ENCODE measurements around the gene EXOC3L4. TPM values are rescaled to one million over a fixed set of nuclear protein-coding genes. Genes with fewer than 3 reads are reported as not detected.

Gene EXOC3L4
- total RNA-seq, 6 experiments from 2014 or later = 34.2 to 87.1 (median 48.1) TPM

- H3K27me3 ChIP-seq = no peaks in the 10 kb centered on the region
- H3K4me3 ChIP-seq = peak overlapping the region in 1 of 3 donors; percentile 63
- H3K27ac ChIP-seq = no peak overlapping the region
- TF ChIP-seq CTCF (IDR thresholded peaks at IDR 0.05) = no peak
- no peak for TF ChIP-seq POLR2A (IDR thresholded peaks at IDR 0.05)
- H3K4me1 ChIP-seq = peaks cover 0 to 56% (median 24%) of the 10 kb centered on the region in 4 donors
- no peaks in the 10 kb centered on the region for H3K9me3 ChIP-seq
- 81% methylated on average over 5 of the region's 13 CpGs for WGBS (ENCODE audit: insufficient coverage, low coverage, low lambda C conversion rate, missing lambda C conversion rate)
- peaks cover 0 to 5% (median 0%) of the 10 kb centered on the region in 4 donors for H3K36me3 ChIP-seq
- no peak for ATAC-seq
- intact Hi-C loops (cut with DNase I) = no loop called here
- DNase-seq = peak in 1 of 3 donors; percentile 49
Measured at GRCh38 chr14:103125098-103126070, 30.9 kb downstream of the EXOC3L4 start.

DNA sequence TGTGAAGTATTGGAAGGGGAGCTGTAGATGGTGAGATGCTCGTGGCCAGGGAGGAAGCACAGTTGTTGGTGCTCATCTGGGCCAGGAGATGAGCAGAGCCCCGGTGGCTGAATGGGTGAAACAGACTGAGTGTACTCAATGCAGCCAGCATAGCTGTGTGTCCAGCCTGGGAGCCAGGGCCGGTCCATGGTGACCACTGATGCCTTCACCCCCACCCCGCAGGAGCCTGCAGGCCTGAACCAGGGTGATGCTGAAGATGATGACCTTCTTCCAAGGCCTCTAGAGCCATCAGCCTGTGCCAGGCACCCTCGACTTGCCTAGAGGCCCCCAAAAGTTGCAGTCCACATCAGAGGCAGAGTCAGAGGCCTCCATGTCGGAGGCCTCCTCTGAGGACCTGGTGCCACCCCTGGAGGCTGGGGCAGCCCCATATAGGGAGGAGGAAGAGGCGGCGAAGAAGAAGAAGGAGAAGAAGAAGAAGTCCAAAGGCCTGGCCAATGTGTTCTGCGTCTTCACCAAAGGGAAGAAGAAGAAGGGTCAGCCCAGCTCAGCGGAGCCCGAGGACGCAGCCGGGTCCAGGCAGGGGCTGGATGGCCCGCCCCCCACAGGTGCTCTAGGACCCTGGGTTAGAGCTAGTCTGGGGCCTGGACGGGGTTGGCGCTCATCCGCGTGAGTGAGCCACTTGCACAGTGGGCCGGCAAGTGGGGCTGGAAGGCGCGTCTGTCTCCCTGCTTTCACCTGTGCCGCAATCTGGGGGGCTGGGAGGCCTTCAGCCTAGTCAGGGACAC is 31.8 kb downstream of the EXOC3L4 start:
- Histone ChIP-seq H3K9me3 (no peaks in the 10 kb centered on the region), H3K4me1 (peaks cover 0 to 47% (median 20%) of the 10 kb centered on the region in 4 donors), H3K36me3 (peaks cover 0 to 5% (median 0%) of the 10 kb centered on the region in 4 donors), H3K27ac (peak overlapping the region in 1 of 3 donors; percentile 40), H3K4me3 (peak overlapping the region; percentile 10 to 43 (median 21)), H3K27me3 (no peaks in the 10 kb centered on the region)
- intact Hi-C loops (cut with DNase I) = no loop called here
- 77% methylated on average over 4 of the region's 22 CpGs for WGBS (ENCODE audit: insufficient coverage, low coverage, low lambda C conversion rate, missing lambda C conversion rate)
- DNase-seq (peak in 1 of 3 donors; percentile 37), ATAC-seq (no peak)
- TF ChIP-seq POLR2A (IDR thresholded peaks at IDR 0.05) = no peak
- no peak for TF ChIP-seq CTCF (IDR thresholded peaks at IDR 0.05)

GRCh38 chr14:103126873-103127304 is 32.4 kb downstream of the EXOC3L4 start:
- Histone ChIP-seq H3K36me3 (peaks cover 0 to 5% (median 0%) of the 10 kb centered on the region in 4 donors), H3K4me3 (peak overlapping the region; percentile 10 to 43 (median 21)), H3K4me1 (peaks cover 0 to 42% (median 18%) of the 10 kb centered on the region in 4 donors), H3K27ac (peak overlapping the region in 1 of 3 donors; percentile 40), H3K27me3 (no peaks in the 10 kb centered on the region), H3K9me3 (no peaks in the 10 kb centered on the region)
- DNase-seq (peak; percentile 78 to 86 (median 81)), ATAC-seq (peak; percentile 24 to 68 (median 66))
- 22% methylated on average over 13 of the region's 62 CpGs for WGBS (ENCODE audit: insufficient coverage, low coverage, low lambda C conversion rate, missing lambda C conversion rate)
- intact Hi-C loops (cut with DNase I) = no loop called here
- TF ChIP-seq POLR2A (IDR thresholded peaks at IDR 0.05) (peak; percentile 27), CTCF (IDR thresholded peaks at IDR 0.05) (peak; percentile 8 to 55 (median 26))

- H3K36me3 ChIP-seq = peaks cover 0 to 5% (median 0%) of the 10 kb centered on the region in 4 donors
- ATAC-seq (no peak), DNase-seq (peak in 1 of 3 donors; percentile 55)
- peak overlapping the region in 1 of 3 donors; percentile 40 for H3K27ac ChIP-seq
- H3K9me3 ChIP-seq = no peaks in the 10 kb centered on the region
- TF ChIP-seq POLR2A (IDR thresholded peaks at IDR 0.05) (no peak), CTCF (IDR thresholded peaks at IDR 0.05) (no peak)
- no peak overlapping the region for H3K4me3 ChIP-seq
- no CpG with 5 or more reads among the region's 39 CpGs for WGBS (ENCODE audit: insufficient coverage, low coverage, low lambda C conversion rate, missing lambda C conversion rate)
- peaks cover 0 to 42% (median 16%) of the 10 kb centered on the region in 4 donors for H3K4me1 ChIP-seq
- intact Hi-C loops (cut with DNase I) = no loop called here
- H3K27me3 ChIP-seq = no peaks in the 10 kb centered on the region
Measured at GRCh38 chr14:103127356-103127755, 32.8 kb downstream of the EXOC3L4 start.

Data from right lobe of liver (tissue), 6 donors.